ENCODE data around the gene KLHL10. TPM values are rescaled to one million over a fixed set of nuclear protein-coding genes. Genes with fewer than 3 reads are reported as not detected.
"Not testable (repeated sequence)": the region's sequence is repeated elsewhere in the genome, so short reads cannot be mapped to it uniquely, and the experiment has no call there.

The KLHL10 gene
- total RNA-seq, 1 donor from 2014 or later: under 0.01 TPM

- no peak for FAIRE-seq
- no peak for DNase-seq (ENCODE audit: low read depth)
- H3K27me3 ChIP-seq (ENCODE audit: control insufficient read depth, insufficient read depth, low read length): no peaks in the 10 kb centered on the region
- TF ChIP-seq, protein P1, sequence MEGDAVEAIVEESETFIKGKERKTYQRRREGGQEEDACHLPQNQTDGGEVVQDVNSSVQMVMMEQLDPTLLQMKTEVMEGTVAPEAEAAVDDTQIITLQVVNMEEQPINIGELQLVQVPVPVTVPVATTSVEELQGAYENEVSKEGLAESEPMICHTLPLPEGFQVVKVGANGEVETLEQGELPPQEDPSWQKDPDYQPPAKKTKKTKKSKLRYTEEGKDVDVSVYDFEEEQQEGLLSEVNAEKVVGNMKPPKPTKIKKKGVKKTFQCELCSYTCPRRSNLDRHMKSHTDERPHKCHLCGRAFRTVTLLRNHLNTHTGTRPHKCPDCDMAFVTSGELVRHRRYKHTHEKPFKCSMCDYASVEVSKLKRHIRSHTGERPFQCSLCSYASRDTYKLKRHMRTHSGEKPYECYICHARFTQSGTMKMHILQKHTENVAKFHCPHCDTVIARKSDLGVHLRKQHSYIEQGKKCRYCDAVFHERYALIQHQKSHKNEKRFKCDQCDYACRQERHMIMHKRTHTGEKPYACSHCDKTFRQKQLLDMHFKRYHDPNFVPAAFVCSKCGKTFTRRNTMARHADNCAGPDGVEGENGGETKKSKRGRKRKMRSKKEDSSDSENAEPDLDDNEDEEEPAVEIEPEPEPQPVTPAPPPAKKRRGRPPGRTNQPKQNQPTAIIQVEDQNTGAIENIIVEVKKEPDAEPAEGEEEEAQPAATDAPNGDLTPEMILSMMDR (IDR thresholded peaks at IDR 0.05; ENCODE audit: insufficient read depth, low read length, severe bottlenecking): no peak
- peak overlapping the region; percentile 74 for H3K4me3 ChIP-seq (ENCODE audit: low read depth, low read length)
- H3K36me3 ChIP-seq (ENCODE audit: control insufficient read depth, insufficient read depth, low read length): peaks cover 1% of the 10 kb centered on the region
Measured at GRCh38 chr17:41835214-41835799, 2.3 kb upstream of the KLHL10 start.

DNA sequence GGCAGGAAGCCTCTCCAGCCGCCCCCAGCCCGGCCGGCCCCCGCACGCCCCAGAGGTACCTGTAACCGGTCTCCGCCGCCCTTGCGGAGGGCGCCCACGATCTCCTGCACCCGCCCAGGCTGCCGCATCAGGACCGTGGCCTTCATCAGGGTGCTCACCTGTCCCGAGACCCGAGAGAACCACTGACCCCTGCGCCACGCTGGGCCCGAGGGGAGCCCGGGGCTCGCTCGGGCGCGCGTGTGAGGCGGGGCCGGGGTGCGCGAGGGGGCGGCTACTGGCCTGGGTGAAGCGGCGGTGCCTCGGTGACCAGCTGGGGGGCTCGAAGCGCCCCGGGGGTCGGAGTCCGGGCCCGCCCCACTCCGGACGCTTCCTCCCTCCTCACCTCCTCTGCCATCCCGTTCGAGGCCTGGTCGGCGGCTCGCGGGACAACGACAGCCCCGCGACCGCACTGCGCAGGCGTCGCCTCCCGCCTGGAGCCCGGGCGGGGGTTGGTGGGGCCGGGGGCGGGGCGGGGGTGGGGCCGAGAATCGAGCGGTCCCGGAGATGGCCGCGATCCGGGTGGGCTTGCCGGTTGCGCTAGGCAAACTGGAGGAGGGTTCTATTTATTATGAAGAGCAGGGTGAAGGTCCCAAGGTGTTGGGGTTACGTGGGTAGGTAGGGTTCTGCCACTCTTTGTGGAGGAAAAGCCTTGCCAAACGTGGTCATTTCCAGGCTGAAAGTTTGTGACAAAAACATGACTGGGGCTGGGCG, 1.6 kb upstream of the KLHL10 start, which contains the start of gene NT5C3B:
TSS of gene NT5C3B (minus strand) at position 433 of the 750 bp plus-strand sequence. CDS start at position 394, 39 bp downstream.
- TF ChIP-seq, protein P1 (IDR thresholded peaks at IDR 0.05; ENCODE audit: insufficient read depth, low read length, severe bottlenecking): no peak
- FAIRE-seq (no peak), DNase-seq (ENCODE audit: low read depth) (no peak)
- Histone ChIP-seq H3K4me3 (ENCODE audit: low read depth, low read length) (peak within 1 kb of the TSS; percentile 74), H3K36me3 (ENCODE audit: control insufficient read depth, insufficient read depth, low read length) (peaks cover 1% of the 10 kb centered on the region), H3K27me3 (ENCODE audit: control insufficient read depth, insufficient read depth, low read length) (no peaks in the 10 kb centered on the region)

GRCh38 chr17:41836550-41837196, 952 bp upstream of the KLHL10 start:
- no peak for FAIRE-seq
- Histone ChIP-seq H3K27me3 (ENCODE audit: control insufficient read depth, insufficient read depth, low read length) (no peaks in the 10 kb centered on the region), H3K4me3 (ENCODE audit: low read depth, low read length) (peak overlapping the region; percentile 74), H3K36me3 (ENCODE audit: control insufficient read depth, insufficient read depth, low read length) (no peaks in the 10 kb centered on the region)
- DNase-seq (ENCODE audit: low read depth): no peak
- TF ChIP-seq, protein P1 (IDR thresholded peaks at IDR 0.05; ENCODE audit: insufficient read depth, low read length, severe bottlenecking): no peak

DNA sequence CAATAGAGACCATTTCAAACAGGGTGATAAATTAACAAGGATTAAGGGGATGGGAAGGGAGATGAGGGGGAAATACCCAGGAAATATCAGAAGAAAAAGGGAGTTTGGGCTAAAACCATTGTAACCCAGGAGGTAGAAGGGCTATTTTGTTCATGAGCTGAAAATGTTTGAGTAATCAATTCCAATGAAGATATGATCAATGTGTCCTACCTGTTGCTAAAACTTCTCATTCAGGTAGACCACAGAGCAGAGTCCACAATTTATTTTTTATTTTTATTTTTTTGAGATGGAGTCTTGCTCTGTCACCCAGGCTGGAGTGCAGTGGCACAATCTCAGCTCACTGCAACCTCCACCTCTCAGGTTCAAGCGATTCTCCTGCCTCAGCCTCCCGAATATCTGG, 1.8 kb downstream of the KLHL10 start:
- not testable (repeated sequence) for H3K27me3 ChIP-seq (ENCODE audit: control insufficient read depth, insufficient read depth, low read length); DNase-seq (ENCODE audit: low read depth); H3K4me3 ChIP-seq (ENCODE audit: low read depth, low read length); H3K36me3 ChIP-seq (ENCODE audit: control insufficient read depth, insufficient read depth, low read length); FAIRE-seq

GRCh38 chr17:41840781-41841180, 3.2 kb downstream of the KLHL10 start:
- not testable (repeated sequence) for FAIRE-seq; DNase-seq (ENCODE audit: low read depth); H3K36me3 ChIP-seq (ENCODE audit: control insufficient read depth, insufficient read depth, low read length); H3K4me3 ChIP-seq (ENCODE audit: low read depth, low read length); H3K27me3 ChIP-seq (ENCODE audit: control insufficient read depth, insufficient read depth, low read length)

GRCh38 chr17:41844971-41845370, 7.3 kb downstream of the KLHL10 start:
- Histone ChIP-seq H3K27me3 (ENCODE audit: control insufficient read depth, insufficient read depth, low read length) (no peaks in the 10 kb centered on the region), H3K4me3 (ENCODE audit: low read depth, low read length) (no peak overlapping the region), H3K36me3 (ENCODE audit: control insufficient read depth, insufficient read depth, low read length) (no peaks in the 10 kb centered on the region)
- FAIRE-seq (no peak), DNase-seq (ENCODE audit: low read depth) (peak; percentile 46)
- TF ChIP-seq, protein P1 (IDR thresholded peaks at IDR 0.05; ENCODE audit: insufficient read depth, low read length, severe bottlenecking): no peak
